ENCODE data around the gene FDXACB1. TPM values are rescaled to one million over a fixed set of nuclear protein-coding genes. Genes with fewer than 3 reads are reported as not detected.

Gene FDXACB1, protein sequence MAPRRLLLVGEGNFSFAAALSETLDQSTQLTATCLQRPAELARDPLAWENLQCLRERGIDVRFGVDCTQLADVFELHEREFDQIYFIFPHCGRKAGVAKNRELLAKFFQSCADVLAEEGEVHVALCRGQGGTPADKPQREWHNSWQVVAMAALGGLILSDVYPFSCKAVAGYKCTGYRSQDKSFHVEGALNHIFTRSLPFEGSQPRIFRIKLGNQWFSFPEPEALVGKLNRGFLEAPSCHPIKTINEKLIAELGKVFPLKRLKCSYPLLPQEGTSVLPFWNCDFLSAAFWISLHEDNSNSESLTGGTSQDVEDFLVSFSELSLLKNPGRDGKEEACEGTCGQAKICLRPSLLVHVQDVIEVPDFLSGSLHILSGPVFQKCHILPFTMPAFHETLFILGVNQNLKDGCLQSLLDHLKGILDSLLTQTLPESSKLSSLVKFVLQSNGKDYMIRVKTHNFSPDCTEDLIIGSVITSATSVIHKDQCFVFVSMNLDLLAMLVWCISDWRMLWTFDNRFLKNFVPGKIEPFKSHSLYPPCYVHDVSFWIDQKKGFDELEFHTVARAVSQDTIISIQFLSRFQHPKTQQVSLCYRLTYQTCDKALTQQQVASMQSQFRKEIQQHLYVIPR
- total RNA-seq: 1 to 10 TPM; 1.0 to 1.2 TPM
- long read RNA-seq, partial matches to known transcripts: 0 of 4 reads
- long read RNA-seq, other reads (novel, unspliced or antisense): 0 of 4 reads

GRCh38 chr11:111878849-111879636 lies at the start of gene FDXACB1, which contains the start of gene CFAP68:
TSS of gene FDXACB1 (minus strand) at chr11:111879165. CDS start at chr11:111879132, 33 bp downstream.
TSS of gene CFAP68 (plus strand) at chr11:111879541. CDS start at chr11:111879561, 20 bp downstream.
- peak; percentile 97 for DNase-seq
- peak; percentile 96 to 97 for ATAC-seq
- intact Hi-C loops (cut with DNase I): loop anchor here (2.0 to 10.0 kb wide), 4 partner anchors 53 to 104 kb away; partner anchors contain the start of gene DIXDC1 (in 1 of the 2)

DNA sequence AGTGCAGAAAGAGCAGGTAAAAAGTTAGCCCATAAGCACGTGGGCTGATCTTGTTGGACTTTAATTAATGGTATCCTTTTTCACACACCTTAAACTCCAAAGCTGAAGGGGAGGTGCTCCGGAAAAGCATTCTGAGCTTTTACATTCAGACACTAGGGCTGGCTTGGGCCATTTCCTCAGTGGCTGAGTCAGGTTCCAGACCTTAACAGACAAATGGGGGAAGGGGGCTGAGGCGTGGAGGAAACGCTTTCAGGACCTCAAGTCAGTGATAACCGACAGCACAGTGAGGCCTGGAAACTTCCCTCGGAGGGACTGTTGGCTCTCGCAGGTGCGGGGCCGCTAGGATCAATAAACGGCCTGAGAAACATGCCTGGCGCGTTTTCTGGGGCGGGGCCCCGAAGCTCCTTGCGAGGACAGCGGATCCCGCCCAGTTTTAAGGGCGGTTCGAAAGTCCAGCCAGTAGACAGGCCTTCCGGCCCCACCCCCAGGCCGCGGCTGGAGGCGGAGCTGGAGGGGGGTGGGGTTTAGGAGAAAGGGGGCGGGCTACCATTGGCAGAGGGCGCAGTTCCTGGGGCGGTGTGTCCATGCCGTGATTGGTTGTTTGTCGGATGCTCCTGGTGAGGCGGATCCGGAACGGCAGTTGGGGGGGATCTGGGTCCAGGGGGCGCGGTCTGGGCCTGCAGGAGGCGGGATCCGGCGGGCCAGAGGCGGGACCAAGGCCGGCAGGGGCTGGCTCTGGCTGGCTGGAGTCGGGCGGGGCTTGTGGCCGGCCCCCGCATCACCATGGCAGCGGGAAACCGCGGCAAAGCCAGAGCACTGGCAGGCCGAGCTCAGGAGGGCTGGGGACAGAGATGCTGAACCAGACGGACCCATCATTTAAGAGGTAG lies 47.8 kb upstream of the FDXACB1 start:
- ATAC-seq (peak; percentile 95 to 96), DNase-seq (peak; percentile 97)
- intact Hi-C loops (cut with DNase I): no loop called here

GRCh38 chr11:111925953-111926352 lies 47.0 kb upstream of the FDXACB1 start:
- no peak for DNase-seq
- ATAC-seq: no peak
- intact Hi-C loops (cut with DNase I): no loop called here

DNA sequence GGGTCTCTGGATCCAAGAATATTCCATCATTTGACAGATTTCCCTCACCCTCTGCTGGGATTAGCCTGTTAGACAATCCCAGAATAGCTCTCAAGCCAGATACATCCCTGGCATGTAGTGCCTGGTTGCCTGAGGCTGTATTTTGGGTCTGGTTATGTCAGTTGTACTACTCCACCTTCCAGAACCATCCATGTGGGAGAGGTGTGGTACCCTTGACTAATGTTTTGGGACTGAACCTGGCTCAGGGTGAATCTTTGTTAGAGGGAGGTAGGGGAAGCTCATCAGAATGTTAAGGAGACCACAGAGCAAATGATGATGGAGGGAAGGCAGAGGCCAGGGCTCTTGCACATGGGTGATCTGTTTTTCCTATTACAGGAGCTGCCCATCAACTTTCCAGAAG lies 45.0 kb upstream of the FDXACB1 start:
- no peak for DNase-seq
- ATAC-seq: no peak
- intact Hi-C loops (cut with DNase I): no loop called here

DNA sequence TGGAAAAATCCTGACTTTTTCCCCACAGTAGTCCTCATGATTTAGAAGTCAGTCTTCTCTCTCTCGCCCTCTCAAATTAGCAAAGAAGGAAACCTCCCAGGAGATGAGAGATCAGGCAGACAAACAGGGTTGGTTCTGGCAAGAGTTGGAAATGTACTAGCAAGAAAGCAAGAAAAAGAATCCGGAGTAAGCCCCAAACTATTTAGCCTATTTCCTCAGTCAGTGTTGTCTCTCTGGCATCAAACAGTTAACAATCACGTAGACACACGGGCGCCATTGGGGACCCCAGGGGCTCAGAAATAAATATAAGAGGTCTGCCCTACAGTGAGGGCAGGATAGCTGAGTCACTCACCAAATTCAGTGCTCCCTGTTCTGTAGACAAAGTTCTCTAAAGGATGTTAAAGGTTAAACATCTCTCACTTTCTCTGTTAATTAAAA lies 44.4 kb upstream of the FDXACB1 start:
- ATAC-seq (peak in 1 of 2 donors; percentile 2), DNase-seq (no peak)
- intact Hi-C loops (cut with DNase I): no loop called here

DNA sequence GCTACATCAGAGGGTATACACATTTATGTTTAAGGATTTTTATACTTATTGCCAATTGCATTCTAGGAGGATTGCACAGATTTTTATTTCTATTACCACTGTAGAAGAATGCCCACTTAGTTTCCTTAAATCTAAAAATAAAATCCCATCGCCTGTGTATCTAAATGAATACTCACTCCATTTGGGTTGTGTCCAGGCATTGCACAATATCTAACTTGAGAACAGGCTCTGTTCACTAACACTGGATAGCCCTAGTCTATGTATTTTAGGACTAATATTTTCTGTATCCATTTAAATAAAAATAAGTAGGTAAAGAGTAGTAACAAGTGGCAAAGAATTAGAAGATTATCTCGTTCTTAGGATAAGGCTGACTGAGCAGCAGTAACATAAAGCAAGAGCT lies 43.8 kb upstream of the FDXACB1 start:
- intact Hi-C loops (cut with DNase I): no loop called here
- DNase-seq (no peak), ATAC-seq (peak in 1 of 2 donors; percentile 23)

DNA sequence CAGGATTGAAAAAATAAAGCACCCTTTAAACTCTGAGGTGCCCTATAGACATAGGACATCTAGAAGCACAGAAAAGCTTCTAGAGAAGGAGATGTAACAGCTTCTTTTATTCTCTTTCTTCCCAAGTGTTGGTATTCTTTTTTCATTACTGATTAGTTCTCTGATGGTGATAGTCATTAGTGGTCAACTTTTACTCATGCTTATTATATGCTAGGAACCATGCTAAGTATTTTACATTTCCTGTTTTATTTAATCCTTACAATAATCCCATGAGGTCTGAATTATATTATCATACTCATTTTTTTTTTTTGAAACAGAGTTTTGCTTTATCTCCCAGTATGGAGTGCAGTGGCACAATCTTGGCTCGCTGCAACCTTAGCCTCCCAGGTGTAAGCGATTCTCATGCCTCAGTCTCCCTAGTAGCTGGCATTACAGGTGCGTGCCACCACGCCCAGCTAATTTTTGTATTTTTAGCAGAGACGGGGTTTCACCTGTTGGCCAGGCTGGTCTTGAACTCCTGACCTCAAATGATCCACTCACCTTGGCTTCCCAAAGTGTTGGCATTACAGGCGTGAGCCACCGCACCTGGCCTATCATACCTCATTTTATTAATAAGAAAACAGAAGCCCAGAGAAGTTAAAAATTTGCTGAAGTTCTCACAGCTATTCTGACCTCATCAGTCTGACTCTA lies 42.7 kb upstream of the FDXACB1 start:
- DNase-seq: no peak
- ATAC-seq: no peak
- intact Hi-C loops (cut with DNase I): no loop called here

DNA sequence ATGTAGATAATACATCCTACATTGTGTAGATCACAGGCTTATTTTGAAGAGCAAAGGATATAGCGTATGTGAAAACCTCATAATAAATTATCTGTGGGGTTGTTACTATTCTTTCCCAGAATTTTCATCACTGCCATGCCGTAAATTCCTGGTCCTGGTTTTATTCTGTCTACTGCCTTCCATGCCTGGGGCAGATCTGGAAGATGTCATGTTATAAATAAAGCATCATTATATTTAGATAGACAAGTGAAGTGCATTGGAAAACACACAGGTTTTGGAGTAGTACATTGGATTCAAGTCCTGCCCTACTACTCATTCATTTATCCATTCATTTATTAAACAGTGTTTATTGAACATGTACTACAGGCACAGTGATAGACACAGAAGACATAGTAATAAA lies 41.9 kb upstream of the FDXACB1 start:
- DNase-seq (no peak), ATAC-seq (no peak)
- intact Hi-C loops (cut with DNase I): no loop called here

DNA sequence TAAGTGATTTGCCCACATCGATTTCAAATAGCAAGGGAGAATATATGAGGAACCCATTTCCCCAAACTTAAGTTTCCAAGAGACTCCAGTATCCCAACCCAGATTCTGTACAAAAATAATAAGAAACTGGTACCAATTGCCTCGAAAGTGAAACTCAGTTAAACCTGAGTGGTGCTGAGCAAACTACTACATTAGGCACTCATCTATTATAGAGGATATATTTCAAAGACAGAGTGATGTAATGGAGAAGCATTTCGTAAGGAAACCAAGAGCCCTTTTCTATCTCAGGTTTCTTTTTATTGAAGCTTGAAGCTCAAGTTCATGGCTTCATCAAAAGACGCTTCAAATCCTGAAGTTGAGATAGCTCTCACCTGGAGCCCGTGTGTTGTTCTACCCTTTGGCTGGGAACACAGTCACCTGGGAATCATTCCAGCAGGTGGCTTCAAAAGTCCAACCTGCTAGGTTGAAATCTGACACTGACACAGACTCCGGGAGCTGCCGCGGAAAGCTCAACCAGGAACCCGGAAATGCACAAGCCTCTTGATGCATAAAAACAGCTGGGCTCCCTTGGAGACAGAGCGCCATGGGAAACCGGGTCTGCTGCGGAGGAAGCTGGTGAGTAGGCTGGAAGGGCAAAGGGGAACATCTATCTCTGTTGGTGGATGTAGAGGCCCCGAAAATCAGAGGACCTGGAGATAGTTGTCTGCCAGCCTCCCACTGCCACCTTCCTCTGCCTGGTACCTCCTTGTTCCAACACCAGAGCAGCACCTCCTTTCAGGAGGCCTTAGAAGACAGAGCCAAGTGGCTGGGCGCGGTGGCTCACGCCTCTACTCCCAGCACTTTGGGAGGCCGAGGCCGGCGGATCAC lies 39.7 kb upstream of the FDXACB1 start, which contains the start of gene C11orf52:
Gene C11orf52 (plus strand): TSS at position 524 of the 867 bp plus-strand sequence. CDS start 60 bp downstream, at position 584.
- intact Hi-C loops (cut with DNase I): no loop called here
- ATAC-seq (peak in 1 of 2 donors; percentile 56), DNase-seq (no peak)

DNA sequence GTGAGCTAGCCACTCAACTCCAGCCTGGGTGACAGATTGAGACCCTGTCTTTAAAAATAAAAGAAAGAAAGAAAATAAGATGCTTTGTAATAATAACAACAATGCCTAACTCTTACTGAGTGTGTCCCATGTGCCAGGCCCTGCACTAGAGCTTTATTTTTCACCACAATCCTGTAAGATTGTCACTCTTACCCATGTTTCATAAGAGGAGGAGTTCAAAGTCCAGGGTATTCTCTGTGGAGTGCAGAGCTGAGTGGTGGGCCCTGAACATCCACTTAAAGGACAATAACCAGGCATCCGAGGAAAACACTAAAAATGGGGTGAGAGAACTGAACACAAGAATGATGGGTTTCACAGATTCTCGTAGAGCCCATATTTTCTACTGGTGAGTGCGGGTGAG lies 38.8 kb upstream of the FDXACB1 start:
- intact Hi-C loops (cut with DNase I): no loop called here
- ATAC-seq (no peak), DNase-seq (no peak)

DNA sequence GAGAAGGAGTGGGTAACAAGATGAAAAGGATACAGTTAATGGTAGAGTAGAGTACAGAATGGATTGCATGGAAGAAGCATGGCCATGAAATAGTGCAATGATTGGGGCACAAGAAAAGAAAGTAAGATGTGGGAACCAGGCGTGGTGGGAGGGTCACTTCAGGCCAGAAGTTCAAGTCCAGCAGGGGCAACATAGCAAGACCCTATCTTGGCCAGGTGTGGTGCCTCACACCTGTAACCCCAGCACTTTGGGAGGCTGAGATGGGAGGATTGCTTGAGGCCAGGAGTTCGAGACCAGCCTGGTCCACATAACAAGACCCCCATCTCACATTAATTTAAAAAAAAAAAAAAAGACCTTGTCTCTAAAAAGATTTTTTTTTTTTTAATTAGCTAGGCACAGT lies 38.3 kb upstream of the FDXACB1 start:
- DNase-seq: no peak
- intact Hi-C loops (cut with DNase I): no loop called here

DNA sequence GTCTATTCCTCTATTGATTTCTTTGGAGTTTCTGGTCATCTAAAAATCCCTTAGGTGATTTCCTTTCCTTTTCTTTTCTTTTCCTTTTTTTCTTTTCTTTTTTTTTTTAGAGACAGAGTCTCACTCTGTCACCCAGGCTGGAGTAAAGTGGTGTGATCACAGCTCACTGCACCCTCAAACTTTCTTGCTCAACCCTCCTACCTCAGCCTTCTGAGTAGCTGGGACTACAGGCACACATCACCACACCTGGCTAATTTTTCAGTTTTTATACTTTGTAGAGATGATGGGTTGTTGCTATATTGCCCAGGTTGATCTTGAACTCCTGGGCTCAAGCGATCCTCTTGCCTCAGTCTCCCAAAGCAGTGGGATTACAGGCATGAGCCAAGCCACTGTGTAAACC lies 37.8 kb upstream of the FDXACB1 start:
- intact Hi-C loops (cut with DNase I): no loop called here
- ATAC-seq (no peak), DNase-seq (no peak)

More for the DNA sequence above, 38.3 kb upstream of the FDXACB1 start:
- ATAC-seq: no peak

- ATAC-seq: peak; percentile 10 to 48
- intact Hi-C loops (cut with DNase I): no loop called here
Observed at GRCh38 chr11:111913997-111914396, 35.0 kb upstream of the FDXACB1 start.

GRCh38 chr11:111913031-111913861 lies 34.3 kb upstream of the FDXACB1 start:
- intact Hi-C loops (cut with DNase I): no loop called here
- ATAC-seq (peak; percentile 13 to 35), DNase-seq (no peak)

More at GRCh38 chr11:111913997-111914396, 35.0 kb upstream of the FDXACB1 start:
- DNase-seq: peak; percentile 75

DNA sequence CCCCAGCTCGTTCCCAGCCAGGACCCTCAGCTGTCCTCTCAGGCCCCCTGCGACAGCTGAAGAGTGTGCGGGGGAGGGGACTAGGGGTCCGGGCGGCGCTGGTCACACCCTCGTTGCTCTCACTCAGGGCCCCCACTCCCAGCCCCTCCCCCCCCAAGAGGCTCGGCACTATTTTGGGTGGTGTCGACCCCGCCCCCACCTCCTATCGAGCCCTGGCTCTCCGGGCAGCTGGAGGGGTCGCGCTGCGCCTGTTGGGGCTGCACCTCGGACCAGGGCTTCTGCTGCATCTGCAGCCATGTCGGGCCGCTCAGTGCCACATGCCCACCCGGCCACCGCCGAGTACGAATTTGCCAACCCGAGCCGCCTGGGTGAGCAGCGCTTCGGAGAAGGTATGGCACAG lies 33.6 kb upstream of the FDXACB1 start, which contains the start of gene HSPB2:
Gene HSPB2 (plus strand): TSS at position 200 of the 400 bp plus-strand sequence. CDS start 96 bp downstream, at position 296.
- ATAC-seq (peak; percentile 33 to 45), DNase-seq (peak; percentile 61)
- intact Hi-C loops (cut with DNase I): no loop called here
